ENCODE measurements around the gene GIT2.
"Not testable (repeated sequence)": the region's sequence is repeated elsewhere in the genome, so short reads cannot be mapped to it uniquely, and the experiment has no call there.

The GIT2 gene

GRCh38 chr12:109995686-109996482 lies at the start of gene GIT2:
TSS of gene GIT2 (minus strand) at chr12:109996368. CDS start at chr12:109996224, 144 bp downstream.
- DNase-seq, result peak; percentile 91 to 93

- no peak for DNase-seq
Measured at GRCh38 chr12:110042264-110042663, 46.1 kb upstream of the GIT2 start.

GRCh38 chr12:110039085-110039807 lies 43.1 kb upstream of the GIT2 start:
- peak in 1 of 2 experiments; percentile 40 for DNase-seq

DNA sequence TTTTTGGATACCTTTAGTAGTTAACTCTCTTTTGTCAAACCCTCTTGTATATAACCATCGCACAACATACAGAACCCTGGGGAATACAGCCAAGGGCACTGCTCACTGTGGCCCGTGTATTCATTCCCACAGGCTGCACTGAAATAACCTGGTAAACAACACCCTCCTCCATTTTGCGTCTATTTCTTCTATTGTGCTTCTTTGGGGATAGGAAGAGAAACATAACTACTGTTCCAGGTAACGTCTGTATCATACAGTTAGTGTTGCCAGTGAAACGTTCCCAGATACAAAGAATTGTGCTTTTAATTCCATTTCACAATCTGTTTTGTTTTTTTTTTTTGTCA lies 42.5 kb upstream of the GIT2 start:
- DNase-seq, result no peak

- no peak for DNase-seq
Measured at GRCh38 chr12:110037315-110037714, 41.1 kb upstream of the GIT2 start.

GRCh38 chr12:110035534-110036104 lies 39.5 kb upstream of the GIT2 start:
- no peak for DNase-seq

- DNase-seq, result no peak
Measured at GRCh38 chr12:110033888-110034287, 37.7 kb upstream of the GIT2 start.

DNA sequence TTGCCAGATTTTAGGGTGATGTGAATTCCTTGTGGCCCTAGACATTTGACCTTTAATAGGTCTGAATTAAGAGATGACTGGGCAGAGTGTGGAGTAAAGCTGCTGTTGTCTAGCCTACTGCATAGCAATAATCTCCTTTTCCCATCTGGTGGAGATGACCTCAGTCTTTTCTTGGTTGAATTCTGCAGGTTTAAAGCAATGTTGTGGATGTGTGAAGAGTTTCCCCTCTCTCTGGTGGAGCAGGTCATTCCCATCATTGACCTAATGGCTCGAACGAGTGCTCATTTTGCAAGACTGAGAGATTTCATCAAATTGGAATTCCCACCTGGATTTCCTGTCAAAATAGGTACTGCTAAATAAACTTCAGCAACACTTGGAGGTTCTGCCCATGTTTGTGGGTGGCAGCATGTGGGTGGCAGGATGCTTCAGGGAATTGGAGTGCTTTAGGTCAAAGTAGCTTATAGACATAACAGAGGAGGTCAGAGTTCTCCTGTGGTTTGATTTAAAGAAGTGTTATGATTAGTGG lies 33.2 kb upstream of the GIT2 start:
- DNase-seq, result no peak

DNA sequence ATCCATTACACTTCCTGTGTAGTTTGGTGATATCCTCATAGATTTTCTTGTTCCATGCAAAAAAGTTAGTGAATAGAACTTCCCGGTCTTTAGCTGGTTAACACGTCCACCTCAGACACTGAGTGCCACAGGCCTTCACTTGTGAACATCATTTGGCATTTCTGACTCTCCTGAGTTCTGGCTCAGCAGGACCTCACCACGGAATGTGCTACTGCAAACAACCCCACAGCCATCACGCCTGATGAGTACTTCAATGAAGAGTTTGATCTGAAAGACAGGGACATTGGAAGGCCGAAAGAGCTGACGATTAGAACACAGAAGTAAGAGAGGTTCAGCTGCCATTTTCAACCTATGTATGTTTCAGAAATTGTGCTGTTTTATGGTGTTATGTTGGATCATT lies 32.2 kb upstream of the GIT2 start:
- no peak for DNase-seq

DNA sequence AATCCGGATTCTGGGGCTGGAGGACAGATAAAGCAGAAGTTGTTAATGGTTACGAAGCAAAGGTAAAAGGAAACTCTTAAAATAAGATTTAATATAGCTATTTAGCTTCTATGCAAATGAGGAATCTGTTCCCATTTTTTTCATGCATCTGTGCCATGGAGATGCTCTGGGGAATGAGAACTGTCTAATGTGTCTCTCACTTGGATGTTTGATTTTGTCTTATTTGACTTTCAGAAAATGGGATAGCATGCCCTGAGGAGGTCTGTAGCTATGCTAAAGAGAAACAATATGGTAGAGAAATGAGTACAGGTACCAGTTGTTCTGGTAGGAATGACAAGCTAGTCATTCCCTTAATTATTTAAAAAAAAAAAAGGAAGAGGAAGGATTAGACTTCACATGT lies 27.9 kb upstream of the GIT2 start:
- DNase-seq, result no peak

- DNase-seq, result no peak
Measured at GRCh38 chr12:110023059-110023980, 27.2 kb upstream of the GIT2 start.

DNA sequence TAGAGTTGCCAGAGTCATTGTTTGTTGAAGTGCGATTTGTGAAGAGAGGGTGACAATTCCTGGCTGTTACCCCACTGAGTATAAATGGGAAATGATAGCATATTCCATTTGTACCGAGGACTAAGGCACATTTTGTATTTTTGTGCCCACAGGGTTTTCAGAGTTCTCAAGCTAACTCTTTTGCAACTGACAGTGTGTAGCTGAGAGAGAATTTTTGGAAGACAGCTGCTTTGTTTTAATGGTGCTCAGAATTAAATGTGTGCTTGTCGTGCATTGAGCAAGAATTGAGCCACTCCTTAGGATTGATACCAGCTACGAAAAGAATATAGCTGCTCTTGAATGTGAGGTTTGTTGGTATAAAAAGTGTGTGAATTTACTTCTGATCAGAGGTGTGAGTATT lies 24.8 kb upstream of the GIT2 start:
- no peak for DNase-seq

- DNase-seq, result no peak
Measured at GRCh38 chr12:110015132-110015531, 19.0 kb upstream of the GIT2 start.

- no peak for DNase-seq
Measured at GRCh38 chr12:110012659-110013058, 16.5 kb upstream of the GIT2 start.

- DNase-seq, result peak in 1 of 2 experiments; percentile 7
Measured at GRCh38 chr12:110012137-110012536, 16.0 kb upstream of the GIT2 start.

- peak in 1 of 2 experiments; percentile 2 for DNase-seq
Measured at GRCh38 chr12:110010853-110011723, 14.9 kb upstream of the GIT2 start.

DNA sequence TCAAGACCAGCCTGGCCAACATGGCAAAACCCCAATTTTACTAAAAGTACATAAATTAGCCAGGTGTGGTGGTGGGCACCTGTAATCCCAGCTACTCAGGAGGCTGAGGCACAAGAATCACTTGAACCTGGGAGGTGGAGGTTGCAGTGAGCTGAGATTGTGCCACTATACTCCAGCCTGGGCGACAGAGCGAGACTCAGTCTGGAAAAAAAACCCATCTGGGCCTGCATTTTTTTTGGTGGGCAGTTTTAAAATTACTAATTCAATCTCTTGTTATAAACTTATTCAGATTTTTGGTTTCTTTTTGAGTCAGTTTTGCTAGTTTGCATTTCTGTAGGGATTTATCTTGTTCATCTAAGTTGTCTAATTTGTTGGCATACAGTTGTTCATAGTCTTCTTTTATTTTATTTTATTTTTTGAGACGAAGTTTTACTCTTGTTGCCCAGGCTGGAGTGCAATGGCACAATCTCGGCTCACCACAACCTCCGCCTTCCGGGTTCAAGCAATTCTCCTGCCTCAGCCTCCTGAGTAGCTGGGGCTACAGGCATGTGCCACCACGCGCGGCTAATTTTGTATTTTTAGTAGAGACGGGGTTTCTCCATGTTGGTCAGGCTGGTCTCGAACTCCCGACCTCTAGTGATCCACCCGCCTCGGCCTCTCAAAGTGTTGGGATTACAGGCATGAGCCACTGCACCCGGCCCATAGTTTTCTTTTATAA lies 12.7 kb upstream of the GIT2 start:
- not testable (repeated sequence) for DNase-seq

DNA sequence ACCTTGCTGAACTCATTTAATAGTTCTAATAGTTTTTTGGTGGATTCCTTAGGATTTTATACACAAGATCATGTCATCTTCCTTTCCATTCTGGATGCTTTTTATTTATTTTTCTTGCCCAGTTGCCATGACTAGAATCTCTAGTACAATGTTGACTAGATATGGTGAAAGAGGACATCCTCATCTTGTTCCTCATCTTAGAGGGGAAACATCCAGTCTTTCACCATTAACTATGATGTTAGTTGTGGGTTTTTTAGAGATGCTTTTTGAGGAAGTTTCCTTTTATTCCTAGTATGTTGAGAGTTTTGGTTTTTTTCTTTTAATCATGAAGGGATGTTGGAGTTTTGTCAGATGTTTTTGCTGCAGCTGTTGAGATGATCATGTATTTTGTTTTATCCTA lies 11.7 kb upstream of the GIT2 start:
- no peak for DNase-seq

GRCh38 chr12:110006115-110006514 lies 9.9 kb upstream of the GIT2 start:
- DNase-seq, result no peak

DNA sequence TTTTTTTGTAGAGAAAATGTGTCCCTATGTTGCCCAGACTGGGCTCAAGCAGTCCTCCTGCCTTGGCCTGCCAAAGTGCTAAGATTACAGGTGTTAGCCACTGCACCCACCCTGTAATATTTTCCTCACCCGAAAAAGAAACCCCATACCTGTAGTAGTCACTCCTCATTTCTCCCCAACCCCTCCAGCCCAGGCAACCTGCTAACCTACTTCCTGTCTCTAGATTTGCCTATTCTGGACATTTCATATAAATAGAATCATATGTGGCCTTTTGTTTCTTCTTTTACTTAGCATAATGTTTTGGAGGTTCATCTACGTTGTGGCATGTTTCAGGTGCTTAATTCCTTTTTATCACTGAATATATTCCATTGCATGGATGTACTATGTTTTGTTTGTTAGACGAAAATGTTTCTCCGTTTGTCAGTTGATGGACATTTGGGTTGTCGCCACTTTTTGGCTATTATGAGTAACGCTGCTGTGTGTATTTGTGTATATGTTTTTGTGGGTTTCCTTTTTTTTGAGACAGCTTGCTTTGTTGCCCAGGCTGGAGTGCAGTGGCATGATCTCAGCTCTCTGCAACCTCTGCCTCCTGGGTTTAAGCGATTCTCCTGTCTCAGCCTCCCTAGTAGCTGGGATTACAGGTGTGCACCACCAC lies 9.3 kb upstream of the GIT2 start:
- no peak for DNase-seq

Measured in stimulated activated CD4-positive, alpha-beta T cell treated with anti-CD3 and anti-CD28 coated beads, Interleukin-4, amount 100 ng/mL, for 4 hours (primary cell).